Measurements from ENCODE around the gene LMNA. TPM values are rescaled to one million over a fixed set of nuclear protein-coding genes. Genes with fewer than 3 reads are reported as not detected.

LMNA gene
- total RNA-seq, 1 experiment from 2014 or later, result 51.0 TPM

DNA sequence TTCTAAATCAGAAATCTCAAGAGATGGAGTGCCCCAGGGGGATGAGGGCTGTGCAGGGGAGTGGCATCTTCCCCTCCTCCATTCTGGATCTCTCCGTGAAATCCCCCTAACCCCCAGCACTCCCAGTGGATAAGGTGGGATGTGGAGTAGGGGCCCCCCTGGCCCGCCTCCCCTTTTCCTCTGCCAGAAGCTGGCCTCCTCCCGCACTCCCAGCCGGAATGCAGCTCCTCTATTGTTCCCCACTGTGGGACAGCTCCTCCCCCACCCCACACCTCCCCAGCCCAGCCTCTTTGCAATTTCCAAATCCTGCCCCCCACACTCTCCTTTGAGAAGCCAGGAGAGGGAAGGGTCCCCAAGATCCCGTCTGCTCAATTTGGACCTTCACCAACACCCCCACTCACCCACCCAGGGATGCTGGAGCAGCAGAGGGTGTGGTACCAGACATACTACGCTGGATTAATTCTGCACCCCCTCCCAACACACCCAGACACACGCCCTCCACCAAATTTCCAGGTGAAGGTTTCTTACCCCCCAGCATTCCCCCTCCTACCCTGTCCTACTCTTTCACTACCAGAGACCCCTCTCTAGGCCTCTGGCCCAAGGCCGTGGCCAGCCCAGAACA, 34.2 kb upstream of the LMNA start:
- H3K4me1 ChIP-seq (ENCODE audit: insufficient read depth, low read length), result peaks cover 23% of the 10 kb centered on the region
- H2BK5ac ChIP-seq (ENCODE audit: insufficient read length, low read length), result no peak overlapping the region
- no CpG with 5 or more reads among the region's 8 CpGs for WGBS (ENCODE audit: extremely low coverage, insufficient read length, low lambda C conversion rate)
- no peak overlapping the region for H4K8ac ChIP-seq (replicated peaks; ENCODE audit: insufficient read length, low read depth, low read length)
- H4K20me1 ChIP-seq (ENCODE audit: control insufficient read depth, insufficient read depth, insufficient read length), result no peaks in the 10 kb centered on the region
- H2BK120ac ChIP-seq (ENCODE audit: low read depth, low read length, poor library complexity, severe bottlenecking), result no peak overlapping the region
- H3K4me1 Mint-ChIP-seq, result peaks cover 62 to 68% of the 10 kb centered on the region in 2 experiments
- H3T11ph ChIP-seq (ENCODE audit: low read length), result no peak overlapping the region
- H4K91ac ChIP-seq (ENCODE audit: insufficient read length, low read depth, low read length), result no peak overlapping the region
- H3K9me3 ChIP-seq (ENCODE audit: control insufficient read depth, low read depth, low read length), result no peaks in the 10 kb centered on the region
- no peak overlapping the region for H2BK15ac ChIP-seq (ENCODE audit: low read depth, low read length)
- H2AK5ac ChIP-seq (ENCODE audit: insufficient read length, low read length), result no peak overlapping the region
- peak overlapping the region; percentile 88 to 97 for H3K4me3 Mint-ChIP-seq
- no peak overlapping the region for H4K5ac ChIP-seq (ENCODE audit: insufficient read length, low read depth, low read length)
- no peak overlapping the region for H3K27ac ChIP-seq (ENCODE audit: insufficient read length, low read depth, low read length)
- no peak overlapping the region for H2BK20ac ChIP-seq (ENCODE audit: low read depth, low read length, poor library complexity, severe bottlenecking)
- H3K27me3 Mint-ChIP-seq (ENCODE audit: low read depth), result no peaks in the 10 kb centered on the region
- H2AFZ ChIP-seq (ENCODE audit: low read length), result no peak overlapping the region
- TF ChIP-seq, protein P1, sequence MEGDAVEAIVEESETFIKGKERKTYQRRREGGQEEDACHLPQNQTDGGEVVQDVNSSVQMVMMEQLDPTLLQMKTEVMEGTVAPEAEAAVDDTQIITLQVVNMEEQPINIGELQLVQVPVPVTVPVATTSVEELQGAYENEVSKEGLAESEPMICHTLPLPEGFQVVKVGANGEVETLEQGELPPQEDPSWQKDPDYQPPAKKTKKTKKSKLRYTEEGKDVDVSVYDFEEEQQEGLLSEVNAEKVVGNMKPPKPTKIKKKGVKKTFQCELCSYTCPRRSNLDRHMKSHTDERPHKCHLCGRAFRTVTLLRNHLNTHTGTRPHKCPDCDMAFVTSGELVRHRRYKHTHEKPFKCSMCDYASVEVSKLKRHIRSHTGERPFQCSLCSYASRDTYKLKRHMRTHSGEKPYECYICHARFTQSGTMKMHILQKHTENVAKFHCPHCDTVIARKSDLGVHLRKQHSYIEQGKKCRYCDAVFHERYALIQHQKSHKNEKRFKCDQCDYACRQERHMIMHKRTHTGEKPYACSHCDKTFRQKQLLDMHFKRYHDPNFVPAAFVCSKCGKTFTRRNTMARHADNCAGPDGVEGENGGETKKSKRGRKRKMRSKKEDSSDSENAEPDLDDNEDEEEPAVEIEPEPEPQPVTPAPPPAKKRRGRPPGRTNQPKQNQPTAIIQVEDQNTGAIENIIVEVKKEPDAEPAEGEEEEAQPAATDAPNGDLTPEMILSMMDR (conservative IDR thresholded peaks at IDR 0.05), result no peak
- H3K23ac ChIP-seq (ENCODE audit: insufficient read length, low read depth, low read length), result no peak overlapping the region
- peak overlapping the region; percentile 5 for H3K9ac ChIP-seq (ENCODE audit: extremely low read depth, insufficient read length, low read length)
- H3K9me3 Mint-ChIP-seq, result no peaks in the 10 kb centered on the region; a peak in 1 of 5 replicates
- H2BK12ac ChIP-seq (ENCODE audit: insufficient read length, low read depth, low read length), result no peak overlapping the region
- peaks cover 23% of the 10 kb centered on the region; the same call in 1 of the 2 replicates for H3K79me2 ChIP-seq (ENCODE audit: insufficient read depth, low read length)
- DNase-seq, result peak; percentile 32
- peaks cover 18% of the 10 kb centered on the region for H3K23me2 ChIP-seq (ENCODE audit: insufficient read length, low read depth, low read length, poor library complexity, severe bottlenecking)
- H3K18ac ChIP-seq (ENCODE audit: insufficient read length, low read depth, low read length), result no peak overlapping the region
- no peak overlapping the region for H3K4ac ChIP-seq (ENCODE audit: low read depth, low read length)
- peaks cover 18 to 49% (median 43%) of the 10 kb centered on the region in 3 experiments; a peak in 6 of 7 replicates for H3K36me3 Mint-ChIP-seq (ENCODE audit: insufficient read depth in 1 of 3, low read depth in 3 of 3)
- H3K27ac Mint-ChIP-seq, result peak overlapping the region in 2 of 3 experiments; percentile 90 to 97; a peak in 3 of 7 replicates
- no peak overlapping the region for H3K56ac ChIP-seq (ENCODE audit: insufficient read length, low read depth, low read length)
- H3K14ac ChIP-seq (ENCODE audit: insufficient read depth, low read length), result no peak overlapping the region
- H3K79me1 ChIP-seq (ENCODE audit: insufficient read depth, low read depth, low read length, poor library complexity, severe bottlenecking), result no peaks in the 10 kb centered on the region
- H3K27me3 ChIP-seq (ENCODE audit: insufficient read depth, low read length), result no peaks in the 10 kb centered on the region
- H3K4me2 ChIP-seq (ENCODE audit: insufficient read depth, insufficient read length, low read length), result peak overlapping the region; percentile 61

Measured in H9 (cell line).